ENCODE data around the gene SLC17A1.

SLC17A1 gene

GRCh38 chr6:25831532-25832306 lies at the start of gene SLC17A1:
TSS of gene SLC17A1 (minus strand) at chr6:25832052. CDS start at chr6:25830557, 1,495 bp downstream.
- no peak for DNase-seq

- DNase-seq, result no peak
Observed at GRCh38 chr6:25880601-25881000, 48.7 kb upstream of the SLC17A1 start.

DNA sequence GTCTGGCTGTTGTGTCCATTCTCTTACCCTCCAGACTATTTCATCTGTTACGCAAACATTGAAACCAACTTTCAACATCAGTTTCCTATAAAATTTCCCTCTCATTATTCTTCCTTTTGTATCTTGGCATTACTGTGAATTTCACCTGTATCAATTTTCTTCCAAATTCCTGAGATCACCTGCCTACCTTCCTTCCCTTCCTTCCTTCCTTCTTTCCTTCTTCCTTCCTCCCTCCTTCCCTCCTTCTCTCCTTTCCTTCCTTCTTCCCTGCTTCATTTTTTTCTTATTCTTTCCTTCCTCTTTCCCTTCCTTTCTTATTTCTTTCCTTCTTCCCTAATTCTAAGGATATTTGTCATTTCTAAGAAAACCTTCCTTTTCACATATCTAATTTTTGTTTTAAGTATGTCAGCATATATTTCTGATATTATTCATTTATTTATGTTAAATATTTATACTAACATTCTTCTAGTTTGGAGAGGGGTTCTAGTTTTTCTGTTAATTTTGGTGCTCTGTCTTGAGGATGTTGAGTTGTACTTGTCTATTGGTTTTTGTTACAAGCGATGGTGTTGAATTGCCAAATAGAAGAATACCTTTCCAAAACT lies 47.0 kb upstream of the SLC17A1 start:
- DNase-seq, result no peak

DNA sequence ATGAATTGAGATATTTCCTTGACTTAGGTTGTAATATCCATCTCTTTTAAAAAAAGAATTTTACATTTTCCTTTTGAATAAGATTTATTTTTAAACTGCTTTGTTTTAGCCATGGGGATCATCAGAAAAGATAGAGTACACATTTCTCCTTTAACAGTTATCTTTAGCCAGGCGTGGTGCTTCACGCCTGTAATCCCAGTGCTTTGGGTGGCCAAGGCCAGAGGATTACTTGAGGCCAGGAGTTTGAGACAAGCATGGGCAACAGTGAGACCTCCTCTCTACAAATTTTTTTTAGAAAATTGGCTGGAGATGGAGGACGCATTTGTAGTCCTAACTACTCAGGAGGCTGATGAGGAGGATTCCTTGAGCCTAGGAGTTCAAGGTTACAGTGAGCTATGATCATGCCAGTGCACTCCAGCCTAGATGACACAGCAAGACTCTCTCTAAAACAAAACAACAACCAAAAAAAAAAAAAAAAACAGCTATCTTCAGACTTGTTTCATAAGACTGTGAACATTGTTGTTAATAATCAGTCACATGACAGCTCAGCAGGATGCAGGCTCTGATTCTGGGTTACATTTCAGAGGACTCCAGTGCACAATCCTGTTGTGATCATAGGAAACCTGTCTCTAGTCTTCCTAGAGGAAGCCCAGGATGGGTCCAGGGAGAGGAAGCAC lies 44.2 kb upstream of the SLC17A1 start:
- no peak for DNase-seq

- no peak for DNase-seq
Observed at GRCh38 chr6:25875563-25875905, 43.7 kb upstream of the SLC17A1 start.

DNA sequence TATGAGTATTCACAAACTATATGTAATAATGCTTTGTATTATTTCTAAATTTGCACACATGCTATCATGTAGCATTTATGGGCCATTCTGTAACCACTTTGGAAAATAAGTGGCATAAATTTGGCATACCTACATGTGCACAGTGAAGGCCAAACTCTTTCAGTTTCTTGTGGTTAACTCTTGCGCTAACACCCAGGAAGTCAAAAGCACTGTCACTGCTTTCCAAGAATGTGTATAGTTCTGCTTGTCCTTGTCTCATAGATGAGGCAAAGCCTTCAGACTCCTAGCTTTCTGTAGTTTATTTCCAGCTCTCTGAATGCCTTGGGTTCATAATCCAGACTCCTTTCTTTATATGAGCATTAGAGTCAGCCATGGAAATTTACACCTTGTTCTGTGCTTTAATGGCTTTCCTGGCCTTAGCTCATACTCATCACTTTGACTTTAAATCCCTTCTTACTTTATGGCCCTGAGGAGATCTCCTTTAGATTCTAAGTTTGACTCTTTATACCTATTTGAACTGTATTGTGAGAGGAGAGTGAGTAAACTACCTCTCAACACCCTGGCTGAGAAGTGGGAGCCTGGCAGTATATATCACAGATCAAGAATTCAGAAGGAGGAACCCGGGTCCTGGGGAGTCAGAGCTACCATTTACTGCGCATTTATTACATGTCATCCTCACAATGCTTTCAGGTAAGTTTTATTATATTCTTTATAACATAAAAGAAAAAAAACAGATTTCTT lies 43.1 kb upstream of the SLC17A1 start:
- DNase-seq, result no peak

GRCh38 chr6:25874118-25874517 lies 42.3 kb upstream of the SLC17A1 start, which contains the start of gene SLC17A3:
TSS of gene SLC17A3 (minus strand) at chr6:25874243. CDS start at chr6:25868387, 5,856 bp downstream.
- DNase-seq, result no peak

DNA sequence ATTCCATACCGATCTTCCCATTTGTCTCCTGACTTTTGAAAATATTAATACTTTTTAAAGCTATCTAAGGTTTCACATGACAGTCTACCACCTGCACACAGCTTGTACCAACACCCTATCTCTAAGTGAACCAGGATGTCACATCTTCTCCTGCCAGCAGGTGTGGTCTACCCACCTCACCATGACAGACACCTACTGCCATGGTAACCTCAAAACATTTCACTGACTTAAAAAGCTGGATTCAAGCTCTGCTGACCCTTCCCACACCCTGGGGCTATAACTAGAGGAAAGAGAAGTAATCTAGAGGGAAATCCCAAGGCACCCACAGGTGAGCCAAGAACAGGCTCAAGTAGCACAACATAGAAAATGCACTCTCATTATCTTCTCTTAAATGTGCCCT lies 41.0 kb upstream of the SLC17A1 start:
- no peak for DNase-seq

DNA sequence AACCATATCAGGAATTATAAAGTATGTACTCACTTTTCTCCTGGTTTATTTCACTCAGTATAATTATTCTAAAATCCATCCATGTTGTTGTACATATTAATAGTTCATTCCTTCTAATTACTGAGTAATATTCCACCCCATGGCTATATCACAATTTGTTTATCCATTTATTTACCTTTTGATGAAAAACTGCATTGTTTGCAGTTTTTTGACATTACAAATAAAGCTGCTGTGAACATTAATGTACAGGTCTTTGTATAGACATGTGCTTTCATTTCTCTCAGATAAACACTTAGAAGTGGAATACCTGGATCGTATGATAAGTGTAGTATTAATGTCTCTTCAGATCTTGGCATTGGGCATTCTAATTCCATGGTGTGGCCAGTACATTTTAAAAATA lies 38.0 kb upstream of the SLC17A1 start:
- no peak for DNase-seq

DNA sequence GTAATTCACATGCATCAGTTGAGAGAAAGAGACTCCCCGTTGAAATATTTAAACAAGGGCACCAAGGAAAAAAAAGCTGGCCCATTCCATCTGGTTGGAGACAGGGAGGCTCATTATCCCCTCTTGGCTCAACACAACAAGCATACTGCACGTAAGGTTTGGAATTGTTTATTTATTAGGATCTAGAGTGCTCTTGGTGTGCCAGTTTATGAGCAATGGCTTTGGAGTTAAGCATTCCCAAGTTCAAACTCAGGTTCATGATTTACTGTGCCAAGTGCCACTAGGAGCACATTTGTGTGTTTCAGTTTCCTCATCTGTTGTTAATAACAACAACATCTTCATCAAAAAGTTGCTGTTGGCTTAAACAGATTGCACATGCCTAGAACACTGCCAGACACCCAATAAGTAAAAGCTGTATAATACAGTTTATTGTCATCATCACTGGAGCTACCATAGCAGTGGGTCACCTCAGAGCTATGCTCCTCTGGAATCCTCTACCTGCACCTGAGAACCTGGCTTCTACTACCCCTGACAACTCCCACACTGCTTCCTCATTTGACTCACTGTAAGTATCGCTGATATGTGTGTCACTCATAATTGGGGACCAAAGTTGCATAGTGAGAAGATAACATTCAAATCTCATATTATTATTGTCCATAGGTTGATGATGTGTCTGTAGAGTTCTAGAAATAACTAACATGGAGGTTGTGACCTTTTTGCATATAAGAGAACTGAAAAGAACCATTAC lies 36.8 kb upstream of the SLC17A1 start:
- DNase-seq, result no peak

- DNase-seq, result no peak
Observed at GRCh38 chr6:25866011-25866410, 34.2 kb upstream of the SLC17A1 start.

DNA sequence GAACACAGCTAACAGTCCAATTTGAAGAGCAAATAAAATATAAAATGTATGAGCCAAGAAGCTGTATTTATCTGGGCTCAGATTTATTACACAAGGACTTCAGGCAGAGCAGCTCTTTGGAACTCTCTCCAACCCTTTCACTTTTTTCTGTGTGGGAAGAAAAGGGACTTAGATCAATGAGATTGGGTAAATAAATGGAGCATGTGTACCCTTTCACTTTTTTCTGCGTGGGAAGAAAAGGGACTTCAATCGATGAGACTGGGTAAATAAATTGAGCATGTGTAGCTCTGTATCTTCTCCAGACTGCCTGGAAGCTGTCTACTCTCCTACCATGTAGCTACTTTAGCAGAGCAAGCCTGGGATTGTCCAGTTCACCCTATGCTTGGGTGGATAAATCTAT lies 31.5 kb upstream of the SLC17A1 start:
- DNase-seq, result no peak

- DNase-seq, result no peak
Observed at GRCh38 chr6:25862199-25862598, 30.3 kb upstream of the SLC17A1 start.

- no peak for DNase-seq
Observed at GRCh38 chr6:25852756-25853155, 20.9 kb upstream of the SLC17A1 start.

GRCh38 chr6:25851961-25852360 lies 20.1 kb upstream of the SLC17A1 start:
- no peak for DNase-seq

DNA sequence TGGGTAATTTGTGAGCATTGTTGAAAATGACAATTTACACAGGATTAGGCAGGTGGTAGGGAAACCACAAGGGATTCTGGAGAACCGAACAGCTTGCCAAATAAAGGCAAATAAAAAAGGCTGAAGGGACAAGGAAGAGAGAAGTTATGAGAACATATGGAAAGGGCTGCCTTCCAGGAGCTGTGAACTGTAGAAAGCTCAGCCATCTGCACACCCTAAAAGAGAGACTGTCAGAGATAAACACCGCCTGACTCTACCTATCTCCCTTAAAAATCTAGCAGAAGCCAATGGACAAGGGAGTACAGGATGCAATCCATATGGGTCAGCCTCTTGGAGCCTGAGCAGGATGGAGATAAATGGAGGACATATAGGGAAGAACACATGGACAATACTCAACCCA lies 12.7 kb upstream of the SLC17A1 start:
- peak; percentile 99 for DNase-seq

DNA sequence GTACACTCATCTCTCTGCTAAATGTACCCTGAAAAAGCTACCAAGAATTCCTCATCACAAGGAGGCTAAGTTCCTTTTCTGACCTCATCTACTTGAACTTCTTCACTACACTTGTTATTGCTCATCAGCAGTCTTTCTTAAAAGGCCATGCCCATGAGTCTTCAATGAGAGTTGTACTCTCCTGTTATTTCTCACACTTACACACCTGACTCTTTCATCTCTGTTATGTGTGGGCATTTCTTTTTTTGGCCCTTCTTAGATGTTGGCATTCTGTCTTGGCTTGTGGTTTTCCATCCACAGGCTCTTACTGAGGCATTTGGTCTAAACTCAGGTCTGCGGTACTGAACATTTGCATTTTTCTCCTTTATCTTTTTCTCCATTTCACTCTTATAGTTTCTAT lies 10.7 kb upstream of the SLC17A1 start:
- DNase-seq, result no peak

DNA sequence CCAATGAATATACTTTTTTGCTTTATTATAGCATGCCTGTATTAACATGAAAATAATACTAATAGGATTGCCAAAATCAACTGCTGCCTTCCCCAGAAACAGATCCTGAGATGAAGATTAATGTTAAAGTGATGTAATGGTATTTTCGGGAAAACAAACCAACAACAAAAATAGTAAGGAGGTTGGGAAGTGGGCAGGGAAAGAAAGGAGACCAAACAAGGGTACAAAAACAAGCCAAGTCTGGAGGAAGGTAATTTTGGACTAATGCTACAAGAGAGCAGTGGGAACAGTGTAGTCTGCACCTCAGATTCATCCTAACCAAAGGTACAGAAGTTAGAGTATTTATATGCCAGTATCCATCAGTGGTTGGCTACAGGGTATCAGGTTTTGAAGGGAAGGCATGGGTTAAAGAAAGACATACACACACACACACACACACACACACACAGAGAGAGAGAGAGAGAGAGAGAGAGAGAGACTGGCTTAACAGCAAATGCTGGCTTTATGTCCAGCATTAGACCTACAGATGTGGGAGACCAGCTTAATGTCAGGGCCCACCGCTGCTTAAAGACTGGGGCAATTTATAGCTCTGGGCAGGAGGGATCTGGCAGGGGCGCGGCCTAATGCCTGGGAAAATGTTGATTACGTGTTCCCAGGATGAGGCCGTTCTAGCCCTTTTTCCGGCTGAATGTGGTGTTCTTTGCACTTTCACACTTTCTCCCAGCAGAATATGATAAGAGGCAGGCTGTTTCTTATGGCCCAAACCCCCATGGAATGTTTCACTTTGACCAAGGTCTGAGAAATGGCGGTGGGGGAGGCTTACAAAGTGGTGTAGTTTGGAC lies 3.8 kb upstream of the SLC17A1 start:
- no peak for DNase-seq

- no peak for DNase-seq
Observed at GRCh38 chr6:25834950-25835349, 3.1 kb upstream of the SLC17A1 start.

GRCh38 chr6:25833136-25833535 lies 1.3 kb upstream of the SLC17A1 start:
- DNase-seq, result peak; percentile 14

DNA sequence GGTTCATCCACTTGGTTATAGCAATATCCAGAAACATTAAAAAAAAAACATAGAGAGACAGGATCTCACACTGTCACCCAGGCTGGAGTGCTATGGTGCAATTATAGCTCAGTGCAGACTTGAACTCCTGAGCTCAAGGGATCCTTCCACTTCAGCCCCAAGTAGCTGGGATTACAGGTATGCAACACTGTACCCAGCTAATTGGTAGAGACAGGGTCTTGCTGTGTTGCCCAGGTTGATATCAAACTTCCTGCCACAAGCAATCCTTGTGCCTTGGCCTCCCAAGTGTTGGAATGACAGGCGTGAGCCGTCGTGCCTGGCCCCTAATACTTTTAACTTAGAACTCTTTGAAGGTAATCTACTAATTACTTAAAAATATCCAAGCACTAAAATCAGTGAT lies 818 bp upstream of the SLC17A1 start:
- no peak for DNase-seq

DNA sequence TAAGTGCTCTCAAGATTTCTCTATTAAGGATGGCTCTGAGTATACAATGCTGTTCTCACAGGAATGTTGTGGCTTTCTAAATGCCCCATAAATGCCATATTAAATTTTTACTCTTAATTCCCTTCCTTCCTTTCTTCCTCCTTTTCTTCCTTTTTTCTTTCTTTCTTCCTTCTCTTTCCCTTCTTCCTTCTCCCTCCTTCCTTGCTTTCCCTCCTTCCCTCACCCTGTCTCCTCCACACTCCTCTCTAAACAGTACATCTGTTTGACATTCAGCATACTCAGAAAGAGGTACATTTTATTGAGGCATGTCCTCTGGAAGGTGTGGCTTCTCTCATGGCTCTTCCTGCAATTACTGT lies 433 bp upstream of the SLC17A1 start:
- no peak for DNase-seq

All from NCI-H2171 treated with DMSO at 0.1 percent for 48 hours (cell line).